ENCODE measurements around the gene NAT16. TPM values are rescaled to one million over a fixed set of nuclear protein-coding genes. Genes with fewer than 3 reads are reported as not detected.

The NAT16 gene
- not detected in 2 replicates for total RNA-seq

GRCh38 chr7:101180130-101180755 lies at the start of gene NAT16:
Gene NAT16, minus strand, starts transcription at chr7:101180293. Its CDS starts 5,486 bp downstream, at chr7:101174807.
- Histone ChIP-seq H3K27me3 (ENCODE audit: control insufficient read depth, insufficient read depth, low read length) (peaks cover 46% of the 10 kb centered on the region), H3K4me3 (ENCODE audit: low read depth, low read length) (no peak within 1 kb of the TSS), H3K36me3 (ENCODE audit: control insufficient read depth, insufficient read depth, low read length) (no peaks in the 10 kb centered on the region)
- no peak for DNase-seq (ENCODE audit: low read depth)
- TF ChIP-seq CTCF (IDR thresholded peaks at IDR 0.05; ENCODE audit: insufficient read depth, low read length, poor library complexity, severe bottlenecking) = no peak

- Histone ChIP-seq H3K4me3 (ENCODE audit: low read depth, low read length) (no peak overlapping the region), H3K36me3 (ENCODE audit: control insufficient read depth, insufficient read depth, low read length) (no peaks in the 10 kb centered on the region), H3K27me3 (ENCODE audit: control insufficient read depth, insufficient read depth, low read length) (no peaks in the 10 kb centered on the region)
- no peak for DNase-seq (ENCODE audit: low read depth)
- no peak for TF ChIP-seq CTCF (IDR thresholded peaks at IDR 0.05; ENCODE audit: insufficient read depth, low read length, poor library complexity, severe bottlenecking)
Measured at GRCh38 chr7:101226721-101227120, 46.6 kb upstream of the NAT16 start.

- no peaks in the 10 kb centered on the region for H3K27me3 ChIP-seq (ENCODE audit: control insufficient read depth, insufficient read depth, low read length)
- H3K36me3 ChIP-seq (ENCODE audit: control insufficient read depth, insufficient read depth, low read length) = no peaks in the 10 kb centered on the region
- no peak overlapping the region for H3K4me3 ChIP-seq (ENCODE audit: low read depth, low read length)
- no peak for DNase-seq (ENCODE audit: low read depth)
- no peak for TF ChIP-seq CTCF (IDR thresholded peaks at IDR 0.05; ENCODE audit: insufficient read depth, low read length, poor library complexity, severe bottlenecking)
Measured at GRCh38 chr7:101225650-101226049, 45.6 kb upstream of the NAT16 start.

GRCh38 chr7:101223528-101223927 lies 43.4 kb upstream of the NAT16 start:
- Histone ChIP-seq H3K4me3 (ENCODE audit: low read depth, low read length) (no peak overlapping the region), H3K27me3 (ENCODE audit: control insufficient read depth, insufficient read depth, low read length) (no peaks in the 10 kb centered on the region), H3K36me3 (ENCODE audit: control insufficient read depth, insufficient read depth, low read length) (no peaks in the 10 kb centered on the region)
- no peak for TF ChIP-seq CTCF (IDR thresholded peaks at IDR 0.05; ENCODE audit: insufficient read depth, low read length, poor library complexity, severe bottlenecking)
- no peak for DNase-seq (ENCODE audit: low read depth)

GRCh38 chr7:101222275-101222830 lies 42.3 kb upstream of the NAT16 start:
- H3K27me3 ChIP-seq (ENCODE audit: control insufficient read depth, insufficient read depth, low read length) = no peaks in the 10 kb centered on the region
- H3K4me3 ChIP-seq (ENCODE audit: low read depth, low read length) = no peak overlapping the region
- no peak for TF ChIP-seq CTCF (IDR thresholded peaks at IDR 0.05; ENCODE audit: insufficient read depth, low read length, poor library complexity, severe bottlenecking)
- no peak for DNase-seq (ENCODE audit: low read depth)
- H3K36me3 ChIP-seq (ENCODE audit: control insufficient read depth, insufficient read depth, low read length) = no peaks in the 10 kb centered on the region

- Histone ChIP-seq H3K4me3 (ENCODE audit: low read depth, low read length) (no peak overlapping the region), H3K27me3 (ENCODE audit: control insufficient read depth, insufficient read depth, low read length) (no peaks in the 10 kb centered on the region), H3K36me3 (ENCODE audit: control insufficient read depth, insufficient read depth, low read length) (no peaks in the 10 kb centered on the region)
- no peak for TF ChIP-seq CTCF (IDR thresholded peaks at IDR 0.05; ENCODE audit: insufficient read depth, low read length, poor library complexity, severe bottlenecking)
- DNase-seq (ENCODE audit: low read depth) = no peak
Measured at GRCh38 chr7:101220295-101220694, 40.2 kb upstream of the NAT16 start.
